ENCODE results near the gene MACROH2A2. TPM values are rescaled to one million over a fixed set of nuclear protein-coding genes. Genes with fewer than 3 reads are reported as not detected.

Gene MACROH2A2
- total RNA-seq, 1 experiment from 2014 or later, result 11.3 TPM

DNA sequence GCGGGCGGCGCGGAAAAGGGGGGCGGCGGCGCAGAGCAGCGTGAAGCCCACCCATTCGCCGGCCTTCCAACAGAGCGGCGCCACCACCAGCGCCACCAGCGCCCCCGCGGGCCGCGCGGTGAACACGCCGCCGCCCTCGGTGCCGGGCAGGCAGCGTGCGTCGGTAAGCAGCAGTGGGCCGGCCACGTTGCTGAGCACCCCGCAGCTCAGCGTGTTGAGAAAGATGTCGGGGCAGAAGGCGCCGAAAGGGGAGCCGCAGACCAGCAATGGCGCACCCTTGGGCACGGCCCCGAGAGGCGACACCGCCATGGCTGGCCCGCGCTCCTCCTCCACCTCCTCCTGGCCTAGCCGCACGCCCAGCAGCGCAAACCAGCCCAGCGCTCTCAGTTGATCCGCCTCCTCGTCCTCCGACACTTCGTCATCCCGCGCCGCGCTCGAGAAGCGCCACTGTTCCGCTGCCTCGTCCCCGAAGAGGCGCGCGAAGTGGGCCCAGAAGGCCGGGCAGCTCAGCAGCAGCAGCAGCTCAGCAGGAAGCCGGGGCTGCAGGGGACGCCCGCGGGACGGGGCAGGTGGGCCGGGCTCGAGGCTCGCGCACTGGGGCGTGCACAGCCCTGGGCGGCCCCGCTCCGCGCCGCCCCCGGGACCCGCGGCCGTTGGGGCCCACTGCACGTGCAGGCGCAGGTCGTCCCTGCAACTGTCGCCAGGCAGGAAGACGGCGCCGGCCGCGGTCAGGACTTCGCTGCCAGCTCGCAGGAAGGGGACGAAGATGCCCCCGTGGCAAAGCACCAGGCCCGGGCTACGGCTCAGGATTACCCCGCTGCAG lies 93.2 kb downstream of the MACROH2A2 start:
- Histone ChIP-seq H4K8ac (replicated peaks; ENCODE audit: insufficient read length, low read depth, low read length) (no peak overlapping the region), H2AFZ (ENCODE audit: low read length) (no peak overlapping the region), H2BK5ac (ENCODE audit: insufficient read length, low read length) (no peak overlapping the region), H3K56ac (ENCODE audit: insufficient read length, low read depth, low read length) (no peak overlapping the region), H3K4me1 (ENCODE audit: insufficient read depth, low read length) (0 out of 2 replicates have a peak, but pooled peaks cover 3% of the 10 kb centered on the region), H3K4ac (ENCODE audit: low read depth, low read length) (no peak overlapping the region), H2BK120ac (ENCODE audit: low read depth, low read length, poor library complexity, severe bottlenecking) (no peak overlapping the region), H2BK20ac (ENCODE audit: low read depth, low read length, poor library complexity, severe bottlenecking) (no peak overlapping the region), H2BK15ac (ENCODE audit: low read depth, low read length) (no peak overlapping the region), H3K14ac (ENCODE audit: insufficient read depth, low read length) (peak overlapping the region; percentile 85), H4K5ac (ENCODE audit: insufficient read length, low read depth, low read length) (no peak overlapping the region), H2AK5ac (ENCODE audit: insufficient read length, low read length) (no peak overlapping the region), H4K91ac (ENCODE audit: insufficient read length, low read depth, low read length) (no peak overlapping the region), H3K23me2 (ENCODE audit: insufficient read length, low read depth, low read length, poor library complexity, severe bottlenecking) (peaks cover 14% of the 10 kb centered on the region), H3K18ac (ENCODE audit: insufficient read length, low read depth, low read length) (peak overlapping the region; percentile 74), H3K9ac (ENCODE audit: extremely low read depth, insufficient read length, low read length) (peak overlapping the region; percentile 62), H3K79me2 (ENCODE audit: insufficient read depth, low read length) (no peaks in the 10 kb centered on the region), H3K9me3 (ENCODE audit: control insufficient read depth, low read depth, low read length) (no peaks in the 10 kb centered on the region), H3T11ph (ENCODE audit: low read length) (no peak overlapping the region), H3K79me1 (ENCODE audit: insufficient read depth, low read depth, low read length, poor library complexity, severe bottlenecking) (no peaks in the 10 kb centered on the region), H2BK12ac (ENCODE audit: insufficient read length, low read depth, low read length) (no peak overlapping the region), H3K27ac (ENCODE audit: insufficient read length, low read depth, low read length) (no peak overlapping the region), H3K27me3 (ENCODE audit: insufficient read depth, low read length) (no peaks in the 10 kb centered on the region), H3K4me2 (ENCODE audit: insufficient read depth, insufficient read length, low read length) (peak overlapping the region; percentile 47), H3K23ac (ENCODE audit: insufficient read length, low read depth, low read length) (no peak overlapping the region), H4K20me1 (ENCODE audit: control insufficient read depth, insufficient read depth, insufficient read length) (no peaks in the 10 kb centered on the region)
- WGBS (ENCODE audit: extremely low coverage, insufficient read length, low lambda C conversion rate), result no CpG with 5 or more reads among the region's 98 CpGs
- Mint-ChIP-seq H3K36me3 (ENCODE audit: insufficient read depth in 1 of 3, low read depth in 3 of 3) (peaks cover 5 to 12% (median 9%) of the 10 kb centered on the region in 3 experiments), H3K4me3 (peak overlapping the region; percentile 76 to 88), H3K4me1 (peaks cover 11 to 13% of the 10 kb centered on the region in 2 experiments), H3K27me3 (ENCODE audit: low read depth) (no peaks in the 10 kb centered on the region), H3K27ac (peak overlapping the region in 1 of 3 experiments; percentile 90; a peak in 3 of 7 replicates), H3K9me3 (no peaks in the 10 kb centered on the region)
- DNase-seq, result peak; percentile 63
- TF ChIP-seq, protein P1, sequence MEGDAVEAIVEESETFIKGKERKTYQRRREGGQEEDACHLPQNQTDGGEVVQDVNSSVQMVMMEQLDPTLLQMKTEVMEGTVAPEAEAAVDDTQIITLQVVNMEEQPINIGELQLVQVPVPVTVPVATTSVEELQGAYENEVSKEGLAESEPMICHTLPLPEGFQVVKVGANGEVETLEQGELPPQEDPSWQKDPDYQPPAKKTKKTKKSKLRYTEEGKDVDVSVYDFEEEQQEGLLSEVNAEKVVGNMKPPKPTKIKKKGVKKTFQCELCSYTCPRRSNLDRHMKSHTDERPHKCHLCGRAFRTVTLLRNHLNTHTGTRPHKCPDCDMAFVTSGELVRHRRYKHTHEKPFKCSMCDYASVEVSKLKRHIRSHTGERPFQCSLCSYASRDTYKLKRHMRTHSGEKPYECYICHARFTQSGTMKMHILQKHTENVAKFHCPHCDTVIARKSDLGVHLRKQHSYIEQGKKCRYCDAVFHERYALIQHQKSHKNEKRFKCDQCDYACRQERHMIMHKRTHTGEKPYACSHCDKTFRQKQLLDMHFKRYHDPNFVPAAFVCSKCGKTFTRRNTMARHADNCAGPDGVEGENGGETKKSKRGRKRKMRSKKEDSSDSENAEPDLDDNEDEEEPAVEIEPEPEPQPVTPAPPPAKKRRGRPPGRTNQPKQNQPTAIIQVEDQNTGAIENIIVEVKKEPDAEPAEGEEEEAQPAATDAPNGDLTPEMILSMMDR (conservative IDR thresholded peaks at IDR 0.05), result peak; percentile 65

Data from H9 (cell line).